GM12801 (cell line): ENCODE data around the gene DGKE.

Source experiments
- TF ChIP-seq, protein P1 (sequence below): IDR thresholded peaks from one replicate; pipeline ENCODE4 v1.5.1; 2011; ENCODE audit warnings: control low read depth; ENCODE audit not compliant: insufficient read length; ENCODE audit errors: extremely low read depth

The DGKE gene

DNA sequence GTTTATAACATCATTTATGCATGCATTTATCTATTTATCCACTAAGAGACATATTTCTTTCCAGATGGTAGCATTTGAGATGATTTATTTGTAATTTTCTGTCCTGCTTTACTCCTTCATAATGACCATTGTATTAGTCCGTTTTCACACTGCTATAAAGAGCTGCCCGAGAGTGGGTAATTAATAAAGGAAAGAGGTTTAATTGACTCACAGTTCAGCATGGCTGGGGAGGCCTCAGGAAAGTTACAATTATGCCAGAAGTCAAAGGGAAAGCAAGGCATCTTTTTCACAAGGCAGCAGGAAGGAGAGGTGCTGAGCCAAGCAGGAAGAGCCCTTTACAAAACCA, 51.3 kb downstream of the DGKE start:
- TF ChIP-seq, protein P1, sequence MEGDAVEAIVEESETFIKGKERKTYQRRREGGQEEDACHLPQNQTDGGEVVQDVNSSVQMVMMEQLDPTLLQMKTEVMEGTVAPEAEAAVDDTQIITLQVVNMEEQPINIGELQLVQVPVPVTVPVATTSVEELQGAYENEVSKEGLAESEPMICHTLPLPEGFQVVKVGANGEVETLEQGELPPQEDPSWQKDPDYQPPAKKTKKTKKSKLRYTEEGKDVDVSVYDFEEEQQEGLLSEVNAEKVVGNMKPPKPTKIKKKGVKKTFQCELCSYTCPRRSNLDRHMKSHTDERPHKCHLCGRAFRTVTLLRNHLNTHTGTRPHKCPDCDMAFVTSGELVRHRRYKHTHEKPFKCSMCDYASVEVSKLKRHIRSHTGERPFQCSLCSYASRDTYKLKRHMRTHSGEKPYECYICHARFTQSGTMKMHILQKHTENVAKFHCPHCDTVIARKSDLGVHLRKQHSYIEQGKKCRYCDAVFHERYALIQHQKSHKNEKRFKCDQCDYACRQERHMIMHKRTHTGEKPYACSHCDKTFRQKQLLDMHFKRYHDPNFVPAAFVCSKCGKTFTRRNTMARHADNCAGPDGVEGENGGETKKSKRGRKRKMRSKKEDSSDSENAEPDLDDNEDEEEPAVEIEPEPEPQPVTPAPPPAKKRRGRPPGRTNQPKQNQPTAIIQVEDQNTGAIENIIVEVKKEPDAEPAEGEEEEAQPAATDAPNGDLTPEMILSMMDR, result no peak

DNA sequence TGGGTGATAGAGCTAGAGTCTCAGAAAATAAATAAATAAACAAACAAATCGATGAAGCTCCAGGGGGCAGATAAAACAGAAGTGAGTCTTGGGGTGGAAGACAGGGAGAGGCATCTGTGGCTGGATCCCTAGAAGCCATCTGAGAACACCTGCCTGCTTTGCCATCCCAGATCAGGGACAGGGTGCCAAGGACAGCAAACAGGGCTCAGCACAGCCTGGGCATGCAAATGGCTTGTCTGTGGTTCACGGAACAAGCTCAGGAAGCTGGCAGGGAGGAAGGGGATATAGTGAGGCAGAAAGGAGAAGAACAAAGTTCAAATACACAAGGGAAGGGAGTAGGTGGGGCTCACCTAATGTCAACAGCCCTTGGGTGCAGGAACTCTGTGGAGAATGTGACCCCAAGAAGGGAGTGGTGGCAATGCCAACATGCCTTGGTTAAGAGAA, 52.4 kb downstream of the DGKE start:
- TF ChIP-seq, protein P1, result no peak

DNA sequence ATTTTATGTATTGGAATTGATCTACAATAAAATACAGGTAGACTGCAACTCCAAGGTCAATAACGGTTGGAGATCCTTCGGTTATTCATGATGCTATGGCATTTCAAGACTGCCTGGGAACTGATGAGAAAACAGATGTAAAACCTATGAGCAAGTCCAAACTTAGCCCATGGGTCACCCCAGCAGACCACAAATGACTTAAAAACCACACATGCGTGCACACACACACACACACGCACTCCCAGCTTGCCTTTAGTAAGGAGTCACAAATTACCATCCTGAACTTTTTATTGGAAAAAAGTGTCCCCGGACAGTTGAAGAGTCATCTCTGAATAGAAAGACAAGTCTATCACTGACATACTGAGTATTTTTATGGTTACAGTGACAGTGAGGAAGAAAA, 53.2 kb downstream of the DGKE start:
- TF ChIP-seq, protein P1, result no peak

DNA sequence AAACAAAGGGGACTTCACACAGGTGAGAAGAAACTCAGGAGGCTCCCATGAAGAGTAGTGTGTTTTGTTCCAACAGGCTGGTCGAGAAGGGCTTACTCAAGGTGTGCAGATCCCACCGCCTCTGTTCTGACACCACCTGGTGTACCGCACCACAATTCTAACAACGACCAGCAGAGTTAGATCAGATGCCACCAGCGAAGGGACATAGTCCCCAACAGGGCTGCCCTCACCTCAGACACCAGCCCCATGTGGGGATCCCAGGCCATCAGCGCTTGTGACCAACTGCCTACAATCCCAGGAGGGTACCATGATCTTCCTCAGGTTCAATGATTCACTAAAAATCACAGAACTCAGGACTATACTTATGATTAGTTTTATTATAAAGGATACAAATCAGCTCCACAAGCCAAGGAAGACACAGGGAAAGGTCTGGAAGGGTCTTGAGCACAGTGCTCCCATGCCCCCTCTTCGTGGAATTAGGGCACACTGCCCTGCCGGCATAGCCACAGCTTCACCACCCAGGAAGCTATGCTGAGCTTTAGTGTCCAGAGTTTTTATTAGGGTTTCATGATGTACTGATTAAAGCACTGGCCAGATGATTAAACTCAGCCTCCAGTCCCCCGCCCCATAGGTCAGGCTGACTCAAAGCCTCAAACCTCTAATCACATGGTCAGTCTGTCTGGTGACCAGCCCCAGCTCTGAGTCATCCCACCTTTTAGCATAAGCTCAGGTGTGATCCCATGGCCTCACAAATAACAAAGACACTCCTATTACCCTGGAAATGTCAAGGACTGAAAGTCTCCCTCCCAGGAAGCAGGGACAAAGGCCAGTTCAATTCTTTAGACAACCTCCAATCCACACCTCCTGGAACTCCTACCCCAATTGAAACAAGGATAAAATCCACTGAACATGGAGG, 53.9 kb downstream of the DGKE start:
- TF ChIP-seq, protein P1, result no peak

DNA sequence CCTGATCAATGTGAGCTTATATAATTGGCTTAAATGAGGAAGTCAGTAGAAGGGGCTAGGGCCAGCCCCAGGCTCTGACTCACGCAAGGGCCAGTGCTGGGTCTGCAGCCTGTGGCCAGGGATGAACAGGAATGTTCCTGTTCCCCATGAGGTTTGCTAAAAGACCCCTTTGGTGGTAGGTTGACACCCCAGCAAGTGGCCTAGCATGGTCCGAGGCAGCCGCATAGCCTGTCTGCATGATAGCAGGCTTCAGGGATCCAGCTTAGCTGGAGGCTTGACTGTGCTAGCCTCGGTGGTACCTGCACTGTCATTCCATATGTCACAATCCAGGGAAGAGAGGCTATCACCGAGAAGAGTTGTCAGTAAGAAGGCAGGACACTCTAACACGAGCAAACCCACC, 56.4 kb downstream of the DGKE start:
- TF ChIP-seq, protein P1, result no peak

DNA sequence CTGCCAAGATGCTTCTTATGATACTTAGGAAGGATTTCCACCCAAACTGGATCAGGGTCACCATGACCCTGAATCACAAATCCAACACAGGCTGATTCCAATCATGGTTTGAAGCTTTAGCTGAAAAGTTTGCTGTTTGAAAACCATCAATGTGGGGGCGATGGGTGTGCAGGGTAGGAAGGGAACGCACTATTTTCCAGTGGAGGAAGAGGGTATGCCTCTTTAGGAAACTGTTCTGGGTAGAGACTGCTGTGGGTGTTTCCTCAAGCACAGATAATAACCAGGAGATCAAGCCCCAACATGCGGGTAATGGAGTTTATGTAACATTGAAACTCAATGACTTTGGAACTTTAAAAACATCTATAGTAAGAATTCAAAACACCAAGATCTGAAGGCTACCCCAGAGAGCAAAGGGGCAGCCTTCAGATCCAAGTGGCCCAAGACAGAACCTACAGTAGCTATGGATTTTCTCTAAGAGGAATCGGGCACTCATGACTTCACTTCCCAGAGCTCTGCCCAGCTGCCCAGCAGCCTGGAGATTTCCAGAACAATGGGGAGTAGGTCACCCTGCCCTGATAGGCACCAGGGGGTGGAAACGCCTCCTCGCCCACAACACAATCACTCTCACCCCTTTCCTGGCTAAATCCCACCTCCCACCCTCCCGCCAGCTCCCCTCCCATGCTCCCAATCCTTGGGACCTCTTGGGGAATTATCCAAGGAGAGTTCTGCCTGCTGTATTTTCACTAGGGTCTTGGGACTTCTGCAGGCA, 57.1 kb downstream of the DGKE start:
- TF ChIP-seq, protein P1, result no peak

DNA sequence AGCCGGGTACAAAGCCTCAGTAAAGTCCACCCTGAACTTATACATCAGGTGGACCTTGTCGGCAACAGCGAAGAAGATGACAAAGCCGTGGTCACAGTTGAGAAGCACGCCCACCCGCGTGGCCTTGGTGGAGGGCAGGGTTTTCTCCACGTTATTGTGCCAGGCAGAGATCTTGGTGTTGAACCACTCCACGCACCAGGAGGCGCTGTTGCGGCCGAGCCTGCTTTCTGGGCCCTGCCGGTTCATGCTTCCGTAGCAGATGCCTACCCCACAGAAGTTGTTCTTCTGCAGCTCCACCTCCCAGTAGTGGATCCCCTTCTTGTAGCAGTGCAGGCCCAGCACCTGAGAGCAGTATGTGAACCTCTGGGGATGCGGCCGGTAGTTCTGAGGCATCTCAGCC, 57.8 kb downstream of the DGKE start:
- TF ChIP-seq, protein P1, result no peak
